GM18867 (cell line): ENCODE results near the gene PRDM16.
"Not testable (repeated sequence)": the region's sequence is repeated elsewhere in the genome, so short reads cannot be mapped to it uniquely, and the experiment has no call there.

Source experiments
- ATAC-seq: cut with Tn5 transposase; IDR thresholded peaks from one replicate; pipeline ENCODE4 v1.9.1; 2021; ENCODE audit warnings: mild to moderate bottlenecking, moderate library complexity; ENCODE audit not compliant: unreplicated experiment

The PRDM16 gene

DNA sequence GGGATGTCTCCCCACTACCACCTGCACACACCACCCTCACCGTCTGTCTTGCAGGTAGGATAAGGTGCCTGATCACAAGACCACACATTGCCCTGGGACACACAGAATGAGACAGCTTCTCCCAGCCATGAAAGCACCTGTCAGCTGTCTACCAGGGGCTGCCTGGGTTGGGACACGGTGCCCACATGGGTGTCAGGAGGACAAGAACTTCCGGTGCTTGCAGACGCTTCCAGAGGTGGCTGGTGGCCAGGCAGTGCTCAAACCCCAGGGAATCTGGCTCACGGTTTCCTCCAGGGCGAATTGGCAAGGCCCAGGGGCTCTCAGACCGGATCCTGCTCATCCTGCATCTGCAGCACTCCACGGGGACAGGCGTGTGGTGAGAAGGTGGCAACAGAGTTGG, 202.9 kb downstream of the PRDM16 start:
- no peak for ATAC-seq

DNA sequence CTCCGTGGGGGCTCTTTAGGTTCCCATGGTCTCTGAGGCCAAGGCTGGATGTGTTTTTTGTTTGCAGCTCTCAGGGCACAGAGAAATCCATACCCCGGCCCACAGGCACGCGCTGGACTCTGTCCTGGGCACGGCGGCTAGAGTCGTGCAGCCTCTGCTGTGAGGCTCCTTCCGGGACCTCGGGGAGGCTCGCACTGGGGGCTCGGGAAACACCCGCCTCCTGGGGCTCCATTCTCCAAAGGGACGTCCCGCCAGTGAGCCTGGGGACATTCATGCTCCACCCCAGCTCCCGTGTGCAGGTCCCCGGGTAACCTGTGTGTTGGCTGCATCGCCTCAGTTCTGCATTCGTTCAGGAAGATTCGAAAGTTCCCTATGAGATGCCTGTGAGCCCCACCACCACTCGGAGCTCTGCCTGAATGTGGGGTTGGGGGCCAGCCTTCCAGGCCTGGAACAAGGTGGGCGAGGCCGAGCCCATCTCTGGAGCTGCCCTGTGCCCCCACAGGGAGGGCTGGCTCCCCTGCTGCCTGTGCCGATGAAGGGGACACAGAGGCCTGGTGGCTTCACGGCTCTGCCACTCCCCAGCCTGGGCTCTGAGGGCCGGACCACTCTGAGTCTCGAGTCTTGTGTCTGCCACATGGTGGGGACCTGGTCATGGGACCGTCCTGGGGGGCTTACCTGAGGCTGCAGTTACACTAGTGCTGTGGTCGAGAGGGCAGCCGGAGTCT, 203.5 kb downstream of the PRDM16 start:
- ATAC-seq: no peak

- no peak for ATAC-seq
These were observed 204.4 kb downstream of the PRDM16 start for GRCh38 chr1:3273447-3273846.

GRCh38 chr1:3274972-3275371, 206.0 kb downstream of the PRDM16 start:
- no peak for ATAC-seq

GRCh38 chr1:3275471-3276340, 206.7 kb downstream of the PRDM16 start:
- ATAC-seq: no peak

DNA sequence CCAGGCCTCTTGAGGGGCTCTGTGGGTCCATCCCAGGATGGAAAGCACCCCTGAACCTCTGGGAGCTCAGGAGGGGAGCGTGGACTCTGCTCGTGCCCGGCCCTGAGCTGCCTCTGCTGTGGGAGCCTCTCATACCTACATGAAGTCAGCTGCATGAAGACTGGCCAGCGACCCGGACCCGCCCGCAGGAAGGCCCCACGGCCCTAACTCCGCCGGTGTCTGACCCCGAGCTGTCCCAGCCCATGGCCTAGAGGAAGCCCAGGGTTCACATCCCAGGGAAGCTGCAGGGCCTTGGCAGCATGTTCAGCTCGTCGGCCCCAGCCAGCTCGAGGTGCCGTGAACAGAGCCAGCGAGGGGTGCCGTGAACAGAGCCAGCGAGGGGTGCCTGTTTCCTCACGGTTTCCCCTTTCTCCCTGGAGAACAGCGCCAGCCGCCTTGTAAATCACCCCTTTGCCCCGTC, 207.4 kb downstream of the PRDM16 start:
- no peak for ATAC-seq

- no peak for ATAC-seq
These were observed 208.0 kb downstream of the PRDM16 start for GRCh38 chr1:3277011-3277471.

GRCh38 chr1:3277623-3278022, 208.6 kb downstream of the PRDM16 start:
- ATAC-seq: no peak

DNA sequence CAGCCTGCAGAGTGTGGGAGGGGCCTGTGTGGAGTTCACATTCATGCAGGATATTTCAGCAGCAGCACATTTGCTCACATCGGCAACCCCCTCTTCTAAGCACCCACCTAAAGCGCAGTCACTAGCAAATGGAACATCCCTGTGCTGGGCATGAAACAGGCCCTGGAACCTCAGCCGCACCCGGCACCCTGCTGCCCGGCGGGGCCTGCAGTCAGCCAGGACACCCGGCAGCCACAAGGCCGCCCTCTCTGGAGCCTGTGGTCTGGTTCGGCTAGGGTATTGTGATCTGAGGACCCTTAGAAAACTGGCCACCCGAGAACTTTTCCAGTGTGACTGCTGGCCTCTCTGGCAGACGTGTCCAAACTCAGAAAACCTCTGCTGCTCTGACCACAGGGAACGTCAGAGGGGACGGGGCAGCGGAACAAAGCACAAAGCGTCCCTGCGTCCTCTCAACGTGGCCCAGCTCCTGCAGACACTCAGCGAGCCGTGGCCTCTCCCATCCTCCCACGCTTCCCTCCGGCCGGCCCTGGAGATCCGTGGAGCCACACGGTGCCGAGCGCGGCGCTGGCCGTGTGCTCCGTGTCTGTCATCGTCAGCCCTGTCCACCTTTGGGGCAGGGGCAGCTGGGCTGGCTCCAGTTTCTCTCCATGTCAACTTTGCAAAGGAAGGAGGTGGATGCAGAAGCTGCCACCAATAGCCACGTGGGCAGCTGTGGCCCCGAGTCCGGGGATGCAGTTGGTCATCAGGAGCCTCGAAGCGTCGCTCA, 209.6 kb downstream of the PRDM16 start:
- no peak for ATAC-seq

- ATAC-seq: no peak
These were observed 210.1 kb downstream of the PRDM16 start for GRCh38 chr1:3279182-3279470.

- ATAC-seq: no peak
These were observed 212.7 kb downstream of the PRDM16 start for GRCh38 chr1:3281735-3282134.

- ATAC-seq: no peak
These were observed 213.2 kb downstream of the PRDM16 start for GRCh38 chr1:3282186-3282585.

DNA sequence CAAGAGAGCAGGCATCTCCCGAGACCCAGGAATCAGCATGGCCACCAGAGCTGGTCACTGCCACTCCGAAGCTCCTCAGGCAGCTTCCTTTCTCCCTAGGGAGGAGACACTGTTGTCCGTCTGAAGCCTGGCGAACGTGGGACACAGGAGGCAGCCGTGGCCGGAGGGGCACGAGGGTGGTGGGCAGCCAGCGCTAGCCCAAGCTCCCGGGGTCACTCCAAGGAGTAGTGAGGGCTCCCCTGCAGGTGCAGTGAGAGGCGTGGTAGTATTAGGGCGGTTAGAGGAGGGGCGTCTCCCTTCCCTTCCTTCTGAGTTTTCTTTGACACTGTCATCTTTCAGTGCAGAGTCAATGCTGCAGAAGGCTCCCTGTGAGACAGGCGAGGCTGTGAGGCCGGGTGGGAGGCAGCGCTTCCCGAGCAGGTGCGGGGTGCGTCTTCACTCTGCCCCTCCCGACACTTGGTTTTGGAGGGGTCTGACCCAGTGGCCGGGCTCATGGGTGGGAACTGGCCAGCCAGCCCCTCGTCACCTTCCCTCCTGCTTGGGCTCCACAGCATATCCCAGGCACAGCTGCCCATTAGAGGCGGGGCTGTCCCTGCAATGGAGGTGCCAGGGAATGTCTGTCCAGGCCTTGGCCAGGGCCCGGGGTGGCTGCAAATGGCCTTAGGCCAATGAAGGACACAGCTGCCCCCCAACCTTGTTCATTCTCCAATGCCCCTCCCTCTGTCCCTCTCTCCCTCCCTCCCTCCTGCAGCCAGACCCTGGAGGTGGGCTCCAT, 213.8 kb downstream of the PRDM16 start:
- ATAC-seq: no peak

DNA sequence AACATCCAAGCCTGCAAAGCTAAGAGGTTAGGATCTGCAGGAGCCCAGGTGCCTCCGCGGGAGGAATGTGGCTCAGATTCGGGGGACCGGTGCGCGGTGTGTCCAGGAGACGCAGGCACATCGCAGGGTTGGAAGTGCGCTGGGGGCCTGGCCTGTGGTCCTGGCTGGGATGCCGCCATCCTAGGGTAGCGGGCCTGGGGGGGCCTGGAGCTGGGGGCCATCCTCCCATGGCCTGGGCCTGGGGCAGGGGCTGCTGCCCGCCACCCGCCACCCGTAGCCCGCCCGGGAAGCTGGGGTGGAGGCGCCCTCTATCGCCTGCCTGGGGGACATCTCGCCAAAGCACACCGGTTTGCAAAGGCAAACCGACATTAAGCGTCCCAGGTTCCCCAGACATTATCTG, 214.8 kb downstream of the PRDM16 start:
- no peak for ATAC-seq

- ATAC-seq: no peak
These were observed 215.7 kb downstream of the PRDM16 start for GRCh38 chr1:3284691-3285090.

DNA sequence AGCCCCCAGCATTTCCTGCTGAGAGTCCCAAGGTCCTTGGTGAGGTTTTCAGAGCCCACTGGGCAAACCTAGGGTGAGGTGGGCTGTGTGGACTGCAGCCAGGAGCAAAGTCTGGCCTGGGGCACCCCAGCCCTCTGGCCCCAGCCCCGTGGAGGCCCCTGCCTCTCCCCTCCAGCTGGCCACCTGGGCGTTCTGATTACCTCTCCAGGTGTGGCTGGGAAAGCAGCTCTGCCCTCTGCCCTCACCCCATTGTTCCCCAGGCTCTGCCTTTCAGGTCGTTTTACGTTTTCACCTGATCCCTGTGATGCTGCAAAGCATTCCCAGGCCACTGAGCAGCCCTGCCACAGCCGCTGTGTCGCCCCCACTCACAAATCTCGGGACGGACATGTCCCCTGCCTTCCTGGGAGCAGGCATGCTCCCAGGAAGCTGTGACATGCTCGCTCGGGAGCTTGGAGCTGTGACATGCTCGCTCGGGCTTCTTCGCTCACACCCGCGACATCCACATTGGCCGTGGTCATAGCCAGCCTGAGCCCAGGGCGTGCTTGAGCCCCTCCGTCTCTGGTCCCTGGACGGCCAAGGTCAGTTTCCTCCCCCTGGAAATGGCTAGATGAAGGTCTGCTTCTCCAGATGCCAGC, 216.2 kb downstream of the PRDM16 start:
- no peak for ATAC-seq

- ATAC-seq: not testable (repeated sequence)
These were observed 218.1 kb downstream of the PRDM16 start for GRCh38 chr1:3287095-3287494.

- no peak for ATAC-seq
These were observed 218.7 kb downstream of the PRDM16 start for GRCh38 chr1:3287656-3288160.

DNA sequence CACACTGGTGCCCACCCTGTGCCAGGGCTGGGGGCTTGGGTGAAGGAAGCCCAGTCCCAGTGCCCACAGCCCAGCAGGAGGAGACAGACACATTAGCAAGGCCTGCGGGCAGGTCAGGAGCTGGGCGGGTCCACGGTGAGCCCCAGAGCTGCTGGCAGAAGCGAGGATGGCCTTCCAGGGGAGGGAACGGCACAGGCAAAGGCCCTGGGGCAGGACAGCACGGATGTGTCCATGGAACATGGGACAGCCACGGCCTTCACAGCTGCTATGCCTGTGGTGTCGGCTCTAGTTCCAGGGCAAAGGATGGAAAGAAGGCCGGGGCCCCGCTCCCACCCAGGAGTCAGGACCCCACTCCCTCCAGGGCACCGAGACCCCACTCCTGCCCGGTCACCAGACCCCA, 220.5 kb downstream of the PRDM16 start:
- ATAC-seq: no peak

DNA sequence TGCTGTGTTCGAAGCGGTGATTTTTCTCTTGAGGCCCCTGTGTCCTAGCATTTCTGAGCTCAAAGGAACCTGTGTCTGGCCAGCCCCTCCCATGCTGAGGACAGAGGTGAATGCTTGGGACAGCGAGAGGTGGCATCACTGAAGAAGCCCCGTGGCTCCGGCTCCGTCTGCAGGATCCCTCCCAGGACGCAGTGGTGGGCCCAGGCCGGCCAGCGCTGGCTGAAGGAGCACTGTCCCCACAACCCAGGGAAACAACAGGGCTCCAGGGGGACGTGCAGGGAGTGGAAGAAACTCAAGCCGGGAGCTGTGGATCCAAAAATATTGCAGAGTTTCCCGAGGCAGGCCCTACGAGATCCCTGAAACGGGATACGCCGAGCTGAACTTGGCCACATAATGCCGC, 221.4 kb downstream of the PRDM16 start:
- ATAC-seq: no peak
